ENCODE data around the gene SH3BP2. TPM values are rescaled to one million over a fixed set of nuclear protein-coding genes. Genes with fewer than 3 reads are reported as not detected.
A peak's percentile ranks its signal among the peaks of the same experiment; 100 is the strongest.

SH3BP2 gene
- total and polyA plus RNA-seq, 2 donors from 2014 or later = 27.3 to 128 TPM

DNA sequence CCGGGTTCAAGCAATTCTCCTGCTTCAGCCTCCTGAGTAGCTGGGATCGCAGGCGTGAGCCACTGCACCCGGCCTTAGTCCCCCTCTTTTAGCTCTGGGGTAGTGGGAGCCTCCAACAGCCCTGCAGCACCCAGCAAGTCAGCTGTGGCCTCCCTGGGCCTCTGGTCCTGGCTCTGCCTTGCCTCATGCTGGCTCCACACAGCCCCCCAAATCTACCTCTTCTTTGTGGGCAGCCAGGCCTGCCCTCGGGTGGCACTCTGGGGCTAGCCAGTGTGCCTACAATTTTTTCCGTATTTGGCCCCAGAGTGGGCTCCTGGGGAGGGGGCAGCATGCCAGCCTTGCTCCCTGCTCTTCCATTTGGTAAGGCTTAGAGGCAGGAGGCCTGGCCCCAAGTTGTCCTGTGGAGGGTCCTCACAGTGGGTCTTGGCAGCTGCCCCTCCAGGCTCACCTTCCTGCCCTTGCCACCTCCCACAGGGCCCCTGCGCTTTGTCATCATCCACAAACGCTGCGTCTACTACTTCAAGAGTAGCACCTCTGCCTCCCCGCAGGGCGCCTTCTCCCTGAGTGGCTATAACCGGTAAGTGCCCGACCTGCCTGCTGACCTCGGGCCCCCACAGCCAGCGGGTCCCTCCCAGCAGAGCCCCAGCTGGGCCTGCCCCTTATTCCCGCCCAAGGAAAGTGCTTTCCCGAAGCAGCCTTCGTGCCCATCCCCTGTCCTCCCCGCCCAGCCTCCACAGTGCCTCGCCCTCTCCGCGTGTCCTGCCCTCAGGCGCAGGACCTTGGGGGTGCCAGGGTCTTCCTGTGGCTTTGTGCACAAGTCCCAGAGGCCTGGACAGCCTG, 29.8 kb downstream of the SH3BP2 start:
- intact Hi-C loops (cut with DNase I) = no loop called here
- Histone ChIP-seq H3K4me3 (ENCODE audit: low read length in 3 of 3) (no peak overlapping the region), H3K9me3 (ENCODE audit: control insufficient read depth in 2 of 3, insufficient read depth in 1 of 3, low read length in 3 of 3) (no peaks in the 10 kb centered on the region), H3K4me1 (ENCODE audit: control insufficient read depth in 2 of 3, insufficient read depth in 2 of 3, low read depth in 1 of 3, low read length in 3 of 3) (peaks cover 0 to 3% (median 0%) of the 10 kb centered on the region in 3 donors), H3K27ac (ENCODE audit: low read depth in 2 of 2, low read length in 2 of 2) (no peak overlapping the region), H3K9ac (ENCODE audit: low read length in 3 of 3) (no peak overlapping the region), H3K36me3 (ENCODE audit: control insufficient read depth in 2 of 3, insufficient read depth in 3 of 3, low read length in 3 of 3) (peaks cover 7 to 27% (median 22%) of the 10 kb centered on the region in 3 donors), H3K27me3 (ENCODE audit: control insufficient read depth, insufficient read depth, low read length) (no peaks in the 10 kb centered on the region)
- TF ChIP-seq, protein P1, sequence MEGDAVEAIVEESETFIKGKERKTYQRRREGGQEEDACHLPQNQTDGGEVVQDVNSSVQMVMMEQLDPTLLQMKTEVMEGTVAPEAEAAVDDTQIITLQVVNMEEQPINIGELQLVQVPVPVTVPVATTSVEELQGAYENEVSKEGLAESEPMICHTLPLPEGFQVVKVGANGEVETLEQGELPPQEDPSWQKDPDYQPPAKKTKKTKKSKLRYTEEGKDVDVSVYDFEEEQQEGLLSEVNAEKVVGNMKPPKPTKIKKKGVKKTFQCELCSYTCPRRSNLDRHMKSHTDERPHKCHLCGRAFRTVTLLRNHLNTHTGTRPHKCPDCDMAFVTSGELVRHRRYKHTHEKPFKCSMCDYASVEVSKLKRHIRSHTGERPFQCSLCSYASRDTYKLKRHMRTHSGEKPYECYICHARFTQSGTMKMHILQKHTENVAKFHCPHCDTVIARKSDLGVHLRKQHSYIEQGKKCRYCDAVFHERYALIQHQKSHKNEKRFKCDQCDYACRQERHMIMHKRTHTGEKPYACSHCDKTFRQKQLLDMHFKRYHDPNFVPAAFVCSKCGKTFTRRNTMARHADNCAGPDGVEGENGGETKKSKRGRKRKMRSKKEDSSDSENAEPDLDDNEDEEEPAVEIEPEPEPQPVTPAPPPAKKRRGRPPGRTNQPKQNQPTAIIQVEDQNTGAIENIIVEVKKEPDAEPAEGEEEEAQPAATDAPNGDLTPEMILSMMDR (IDR thresholded peaks at IDR 0.05; ENCODE audit: borderline replicate concordance, extremely low read depth, insufficient read depth) = no peak
- DNase-seq = peak in 1 of 5 donors; percentile 73
- no peak for FAIRE-seq

DNA sequence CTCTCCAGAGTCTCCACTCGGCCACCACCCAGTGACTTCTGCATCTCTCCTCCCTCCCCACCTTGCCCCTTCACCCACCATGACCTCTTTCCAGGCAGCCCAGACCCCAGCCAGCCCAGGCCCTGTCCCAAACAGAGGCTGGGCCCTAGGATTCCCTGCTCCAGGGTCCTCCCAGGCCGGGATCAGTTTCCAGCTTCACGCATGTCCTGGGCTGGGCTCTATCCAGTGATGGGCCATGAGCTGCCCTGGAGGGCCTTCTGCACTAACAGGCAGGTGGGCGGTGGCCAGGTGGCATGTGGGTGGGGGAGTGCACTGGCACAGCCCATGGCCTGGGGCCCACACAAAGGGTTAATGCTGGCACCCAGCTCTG, 30.4 kb downstream of the SH3BP2 start:
- H3K4me1 ChIP-seq (ENCODE audit: control insufficient read depth in 2 of 3, insufficient read depth in 2 of 3, low read depth in 1 of 3, low read length in 3 of 3) = peaks cover 0 to 3% (median 0%) of the 10 kb centered on the region in 3 donors
- H3K9ac ChIP-seq (ENCODE audit: low read length in 3 of 3) = no peak overlapping the region
- H3K27ac ChIP-seq (ENCODE audit: low read depth in 2 of 2, low read length in 2 of 2) = no peak overlapping the region
- FAIRE-seq (no peak), DNase-seq (peak in 2 of 5 donors; percentile 28 to 71)
- no peak overlapping the region for H3K4me3 ChIP-seq (ENCODE audit: low read length in 3 of 3)
- TF ChIP-seq, protein P1 (IDR thresholded peaks at IDR 0.05; ENCODE audit: borderline replicate concordance, extremely low read depth, insufficient read depth) = no peak
- peaks cover 7 to 27% (median 24%) of the 10 kb centered on the region in 3 donors for H3K36me3 ChIP-seq (ENCODE audit: control insufficient read depth in 2 of 3, insufficient read depth in 3 of 3, low read length in 3 of 3)
- H3K9me3 ChIP-seq (ENCODE audit: control insufficient read depth in 2 of 3, insufficient read depth in 1 of 3, low read length in 3 of 3) = no peaks in the 10 kb centered on the region
- no peaks in the 10 kb centered on the region for H3K27me3 ChIP-seq (ENCODE audit: control insufficient read depth, insufficient read depth, low read length)
- intact Hi-C loops (cut with DNase I) = no loop called here

DNA sequence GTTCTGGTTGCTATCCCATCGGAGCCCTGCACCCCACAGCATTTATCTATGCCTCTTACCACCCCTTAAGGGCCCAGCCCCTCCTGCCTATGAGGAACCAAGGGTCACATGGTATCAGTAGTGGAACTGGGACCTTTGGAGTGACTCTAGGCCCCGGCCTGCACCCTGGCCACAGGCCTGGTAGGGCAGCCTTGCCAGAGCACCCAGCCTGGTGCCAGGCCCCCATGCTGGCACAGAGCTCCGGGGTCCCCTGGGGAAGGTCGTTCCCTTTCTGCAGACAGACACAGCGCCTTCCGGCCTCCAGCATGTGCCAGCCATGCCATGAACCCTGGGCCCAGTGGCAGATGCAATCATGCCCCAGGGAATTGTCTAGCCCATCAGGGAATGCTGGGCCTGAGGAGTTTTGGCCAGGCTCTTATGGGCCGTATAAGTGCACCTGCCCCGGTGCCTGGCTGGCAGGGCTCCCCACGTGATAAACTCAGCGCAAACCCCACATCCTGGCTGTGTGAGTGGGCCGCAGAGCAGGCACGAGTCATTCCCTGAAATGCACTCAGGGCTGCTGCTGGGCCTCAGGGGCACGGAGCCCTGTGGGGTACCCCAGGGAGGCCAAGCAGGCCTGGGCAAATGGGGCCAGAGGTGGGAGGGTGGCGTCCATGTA, 30.9 kb downstream of the SH3BP2 start:
- FAIRE-seq (no peak), DNase-seq (peak in 2 of 5 donors; percentile 27 to 63)
- intact Hi-C loops (cut with DNase I) = no loop called here
- Histone ChIP-seq H3K27me3 (ENCODE audit: control insufficient read depth, insufficient read depth, low read length) (no peaks in the 10 kb centered on the region), H3K36me3 (ENCODE audit: control insufficient read depth in 2 of 3, insufficient read depth in 3 of 3, low read length in 3 of 3) (peaks cover 7 to 27% (median 27%) of the 10 kb centered on the region in 3 donors), H3K9ac (ENCODE audit: low read length in 3 of 3) (no peak overlapping the region), H3K27ac (ENCODE audit: low read depth in 2 of 2, low read length in 2 of 2) (no peak overlapping the region), H3K4me3 (ENCODE audit: low read length in 3 of 3) (no peak overlapping the region), H3K4me1 (ENCODE audit: control insufficient read depth in 2 of 3, insufficient read depth in 2 of 3, low read depth in 1 of 3, low read length in 3 of 3) (peaks cover 0 to 3% (median 0%) of the 10 kb centered on the region in 3 donors), H3K9me3 (ENCODE audit: control insufficient read depth in 2 of 3, insufficient read depth in 1 of 3, low read length in 3 of 3) (no peaks in the 10 kb centered on the region)
- TF ChIP-seq, protein P1 (IDR thresholded peaks at IDR 0.05; ENCODE audit: borderline replicate concordance, extremely low read depth, insufficient read depth) = no peak

Measured in kidney (tissue), 14 donors.